ENCODE results near the gene SLC24A4. TPM values are rescaled to one million over a fixed set of nuclear protein-coding genes. Genes with fewer than 3 reads are reported as not detected.

SLC24A4 gene
- total RNA-seq, 4 donors from 2014 or later = 0.81 to 3.6 (median 1.4) TPM

DNA sequence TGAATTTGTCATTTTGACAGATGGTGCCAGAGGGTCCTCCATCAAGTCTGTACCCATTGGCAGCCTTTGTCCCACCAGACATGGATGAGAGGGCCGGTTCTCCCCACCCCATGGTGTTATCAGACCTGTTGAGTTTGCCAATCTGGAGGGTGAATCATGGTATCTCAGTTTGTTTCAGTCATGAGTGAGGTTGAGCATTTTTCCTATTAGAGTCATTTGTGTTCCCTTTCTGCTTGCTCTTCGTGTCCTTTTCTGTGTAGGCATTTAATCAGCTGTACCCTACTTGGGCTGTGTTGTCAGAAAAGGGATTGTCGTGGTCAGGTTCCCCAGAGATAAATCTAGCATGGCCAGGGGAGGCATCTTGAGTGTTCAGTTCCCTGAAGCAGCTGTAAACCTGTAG lies 30.5 kb downstream of the SLC24A4 start:
- 82 to 89% methylated on average over 1 to 3 of the region's 3 CpGs for WGBS, 2 donors (ENCODE audit: low coverage in 1 of 2)
- no peaks in the 10 kb centered on the region for H3K4me1 ChIP-seq
- H3K9me3 ChIP-seq = no peaks in the 10 kb centered on the region
- no peak overlapping the region for H3K27ac ChIP-seq
- H3K27me3 ChIP-seq = peaks cover 12% of the 10 kb centered on the region
- H3K4me3 ChIP-seq = no peak overlapping the region
- no peak for ATAC-seq
- no peaks in the 10 kb centered on the region for H3K36me3 ChIP-seq
- TF ChIP-seq POLR2AphosphoS5 (IDR thresholded peaks at IDR 0.05) (no peak), POLR2A (IDR thresholded peaks at IDR 0.05) (no peak), EP300 (IDR thresholded peaks at IDR 0.05) (no peak)
- TF ChIP-seq, protein P1, sequence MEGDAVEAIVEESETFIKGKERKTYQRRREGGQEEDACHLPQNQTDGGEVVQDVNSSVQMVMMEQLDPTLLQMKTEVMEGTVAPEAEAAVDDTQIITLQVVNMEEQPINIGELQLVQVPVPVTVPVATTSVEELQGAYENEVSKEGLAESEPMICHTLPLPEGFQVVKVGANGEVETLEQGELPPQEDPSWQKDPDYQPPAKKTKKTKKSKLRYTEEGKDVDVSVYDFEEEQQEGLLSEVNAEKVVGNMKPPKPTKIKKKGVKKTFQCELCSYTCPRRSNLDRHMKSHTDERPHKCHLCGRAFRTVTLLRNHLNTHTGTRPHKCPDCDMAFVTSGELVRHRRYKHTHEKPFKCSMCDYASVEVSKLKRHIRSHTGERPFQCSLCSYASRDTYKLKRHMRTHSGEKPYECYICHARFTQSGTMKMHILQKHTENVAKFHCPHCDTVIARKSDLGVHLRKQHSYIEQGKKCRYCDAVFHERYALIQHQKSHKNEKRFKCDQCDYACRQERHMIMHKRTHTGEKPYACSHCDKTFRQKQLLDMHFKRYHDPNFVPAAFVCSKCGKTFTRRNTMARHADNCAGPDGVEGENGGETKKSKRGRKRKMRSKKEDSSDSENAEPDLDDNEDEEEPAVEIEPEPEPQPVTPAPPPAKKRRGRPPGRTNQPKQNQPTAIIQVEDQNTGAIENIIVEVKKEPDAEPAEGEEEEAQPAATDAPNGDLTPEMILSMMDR (IDR thresholded peaks at IDR 0.05) = no peak

DNA sequence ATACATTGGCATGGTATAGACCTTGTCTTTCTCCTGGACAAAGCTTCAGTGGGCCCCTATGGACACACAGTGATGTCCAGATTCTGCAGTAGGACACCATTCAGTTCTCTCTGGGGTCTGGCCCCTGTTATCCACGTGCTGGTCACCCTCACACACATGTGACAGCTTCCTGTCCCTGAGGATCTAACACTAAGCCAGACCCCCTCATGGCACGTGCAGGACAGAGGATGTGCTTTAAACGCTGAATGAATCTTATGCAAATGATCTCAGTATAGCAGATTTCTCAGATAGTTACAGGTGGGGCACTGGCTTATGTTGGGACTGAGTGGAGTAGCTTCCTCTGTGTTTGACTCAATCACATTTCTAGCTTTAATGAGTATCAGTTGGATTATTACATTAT lies 33.7 kb downstream of the SLC24A4 start:
- Histone ChIP-seq H3K27me3 (peaks cover 9% of the 10 kb centered on the region), H3K4me1 (no peaks in the 10 kb centered on the region), H3K4me3 (no peak overlapping the region), H3K9me3 (no peaks in the 10 kb centered on the region), H3K27ac (no peak overlapping the region), H3K36me3 (no peaks in the 10 kb centered on the region)
- WGBS, 2 donors (ENCODE audit: low coverage in 1 of 2) = 40 to 44% methylated on average over 3 of the region's 3 CpGs
- no peak for TF ChIP-seq EP300 (IDR thresholded peaks at IDR 0.05)
- TF ChIP-seq POLR2A (IDR thresholded peaks at IDR 0.05) = no peak
- TF ChIP-seq POLR2AphosphoS5 (IDR thresholded peaks at IDR 0.05) = no peak
- TF ChIP-seq, protein P1 (IDR thresholded peaks at IDR 0.05) = no peak
- ATAC-seq = no peak

DNA sequence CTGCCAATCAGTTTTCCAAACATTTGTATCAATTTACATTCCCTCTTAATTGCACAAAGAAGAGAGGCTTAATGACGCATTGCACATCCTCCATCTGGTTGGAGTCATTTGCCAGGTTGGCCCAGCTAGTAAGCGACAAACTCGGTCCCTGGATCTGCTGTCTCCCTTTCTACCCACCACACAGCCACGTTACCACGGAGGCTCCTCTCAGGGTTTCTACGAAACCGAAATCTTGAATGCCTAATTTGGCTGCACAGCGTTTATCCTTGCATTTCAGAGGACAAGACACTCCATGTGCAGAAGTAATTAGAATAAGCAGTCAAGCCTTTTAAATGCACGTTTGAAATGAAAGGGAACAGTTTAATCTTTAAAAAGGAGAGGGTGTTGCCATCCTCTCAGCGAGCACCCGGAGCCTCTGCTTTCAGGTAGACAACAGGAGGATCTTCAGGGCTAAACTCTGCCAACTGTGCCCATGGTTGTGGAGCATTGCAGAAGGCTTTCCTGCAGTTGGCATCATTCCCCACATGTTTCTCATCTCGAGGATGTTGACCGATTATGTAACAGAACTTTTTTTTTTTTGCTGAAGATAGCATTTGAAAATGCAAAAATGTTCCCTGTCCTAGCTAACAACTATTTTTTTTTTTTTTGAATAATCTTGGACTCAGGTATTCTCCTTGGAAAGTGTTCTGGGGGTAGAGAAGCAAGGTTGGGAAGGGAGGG lies 37.8 kb downstream of the SLC24A4 start:
- WGBS, 2 donors (ENCODE audit: low coverage in 1 of 2) = 76 to 77% methylated on average over 10 to 12 of the region's 13 CpGs

DNA sequence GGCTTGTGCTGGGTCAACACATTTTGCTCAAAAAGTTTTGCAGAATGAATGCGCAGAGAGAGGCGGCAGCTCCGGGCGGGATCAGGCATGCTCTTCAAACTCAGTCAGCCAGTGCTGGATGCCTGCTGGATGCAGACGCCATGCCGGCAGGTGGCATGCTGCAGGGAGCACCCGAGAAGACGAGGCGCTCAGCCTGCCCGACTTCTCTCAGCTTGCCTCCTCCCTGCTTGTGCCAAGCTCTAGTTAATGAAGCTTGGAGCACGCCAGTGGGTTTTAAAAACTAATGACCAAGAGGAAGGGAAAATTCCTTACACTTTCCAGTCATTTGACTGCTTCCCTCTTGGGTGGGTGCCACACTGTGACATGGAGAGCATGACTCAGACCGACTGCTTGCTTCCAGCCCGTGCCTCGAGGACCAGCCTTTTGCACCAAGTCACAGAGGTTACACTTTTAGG lies 39.8 kb downstream of the SLC24A4 start:
- no peaks in the 10 kb centered on the region for H3K9me3 ChIP-seq
- no peaks in the 10 kb centered on the region for H3K4me1 ChIP-seq
- H3K27ac ChIP-seq = no peak overlapping the region
- H3K27me3 ChIP-seq = peaks cover 26% of the 10 kb centered on the region
- H3K4me3 ChIP-seq = no peak overlapping the region
- H3K36me3 ChIP-seq = no peaks in the 10 kb centered on the region
- TF ChIP-seq EP300 (IDR thresholded peaks at IDR 0.05) = no peak
- TF ChIP-seq, protein P1 (IDR thresholded peaks at IDR 0.05) = no peak
- no peak for TF ChIP-seq POLR2AphosphoS5 (IDR thresholded peaks at IDR 0.05)
- no peak for TF ChIP-seq POLR2A (IDR thresholded peaks at IDR 0.05)
- ATAC-seq = no peak
- 35 to 60% methylated on average over 1 to 5 of the region's 14 CpGs for WGBS, 2 donors (ENCODE audit: low coverage in 1 of 2)

More for the DNA sequence above, 37.8 kb downstream of the SLC24A4 start:
- no peak for ATAC-seq
- peaks cover 26% of the 10 kb centered on the region for H3K27me3 ChIP-seq
- H3K27ac ChIP-seq = no peak overlapping the region
- H3K4me3 ChIP-seq = no peak overlapping the region
- no peaks in the 10 kb centered on the region for H3K9me3 ChIP-seq
- TF ChIP-seq, protein P1 (IDR thresholded peaks at IDR 0.05) = no peak
- no peaks in the 10 kb centered on the region for H3K4me1 ChIP-seq
- H3K36me3 ChIP-seq = no peaks in the 10 kb centered on the region

DNA sequence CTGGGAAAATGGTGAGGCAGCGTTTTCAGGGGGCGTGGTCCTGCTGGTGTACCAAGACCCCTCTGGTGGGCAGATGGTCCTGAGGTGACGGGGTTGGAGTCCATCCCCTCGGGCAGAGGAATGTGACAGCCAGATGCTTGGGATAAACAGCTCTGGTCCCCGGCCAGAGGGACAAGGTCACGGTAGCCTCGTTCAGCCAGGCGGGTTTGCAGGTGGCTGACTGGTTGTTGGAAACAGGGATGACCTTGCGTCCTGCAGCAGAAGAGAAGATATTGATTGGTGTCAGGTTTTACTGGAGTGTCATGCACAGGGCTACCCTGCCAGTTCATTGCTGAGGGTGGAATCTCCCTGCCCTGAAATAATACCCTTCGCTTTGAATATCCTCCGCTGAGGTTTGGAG lies 43.3 kb downstream of the SLC24A4 start:
- Histone ChIP-seq H3K36me3 (no peaks in the 10 kb centered on the region), H3K27me3 (peaks cover 26% of the 10 kb centered on the region), H3K27ac (no peak overlapping the region), H3K4me1 (no peaks in the 10 kb centered on the region), H3K9me3 (no peaks in the 10 kb centered on the region), H3K4me3 (no peak overlapping the region)
- TF ChIP-seq EP300 (IDR thresholded peaks at IDR 0.05) = no peak
- TF ChIP-seq POLR2A (IDR thresholded peaks at IDR 0.05) = no peak
- TF ChIP-seq POLR2AphosphoS5 (IDR thresholded peaks at IDR 0.05) = no peak
- TF ChIP-seq, protein P1 (IDR thresholded peaks at IDR 0.05) = no peak
- WGBS, 2 donors (ENCODE audit: low coverage in 1 of 2) = 76 to 100% methylated on average over 2 to 4 of the region's 11 CpGs
- ATAC-seq = no peak
